ENCODE measurements around the gene MACROD2. TPM values are rescaled to one million over a fixed set of nuclear protein-coding genes. Genes with fewer than 3 reads are reported as not detected.

The MACROD2 gene
- total RNA-seq, 1 experiment from 2014 or later = 3.7 TPM

GRCh38 chr20:14986026-14986655, 990.8 kb downstream of the MACROD2 start:
- ATAC-seq = no peak
- peaks cover 10 to 19% of the 10 kb centered on the region in 2 experiments for H3K4me1 ChIP-seq (ENCODE audit: control insufficient read depth in 1 of 2, insufficient read depth in 2 of 2, low read length in 2 of 2)
- intact Hi-C loops (cut with micrococcal nuclease) = no loop called here
- H4K20me1 ChIP-seq (ENCODE audit: insufficient read depth) = no peaks in the 10 kb centered on the region
- no peaks in the 10 kb centered on the region for H3K27me3 ChIP-seq (ENCODE audit: insufficient read depth, low read length)
- H3K79me2 ChIP-seq (ENCODE audit: insufficient read depth, low read length) = no peaks in the 10 kb centered on the region
- peak overlapping the region; percentile 51 for H3K4me2 ChIP-seq (ENCODE audit: low read length)
- RAD21 ChIA-PET (ENCODE audit: low non-redundant PET in 1 of 2, low total read pairs in 2 of 2, uncharacterized antibody in 2 of 2, unreplicated experiment in 2 of 2) = no interaction called here
- TF ChIP-seq SP1 (IDR thresholded peaks at IDR 0.05; ENCODE audit: low read depth) (peak; percentile 42; the same call in 1 of the 2 replicates), YY1 (IDR thresholded peaks at IDR 0.05; ENCODE audit: extremely low read depth, insufficient replicate concordance, low read depth, low read length) (no peak), RAD21 (IDR thresholded peaks at IDR 0.05; ENCODE audit: low read depth) (0 out of 2 replicates have a peak, but pooled peaks have one; percentile 2), FOSL1 (IDR thresholded peaks at IDR 0.05; ENCODE audit: low read depth) (no peak), ELF1 (IDR thresholded peaks at IDR 0.05; ENCODE audit: borderline replicate concordance, low read depth) (no peak), ZNF274 (IDR thresholded peaks at IDR 0.05; ENCODE audit: low read depth, low read length) (no peak), CEBPB (IDR thresholded peaks at IDR 0.05; ENCODE audit: low read depth) (peak; percentile 59; the same call in 1 of the 2 replicates)
- peak overlapping the region; percentile 30; the same call in 1 of the 2 replicates for H3K27ac ChIP-seq (ENCODE audit: low read depth, low read length)
- CTCF ChIA-PET = no interaction called here
- H3K9me2 ChIP-seq (ENCODE audit: insufficient read depth) = no peaks in the 10 kb centered on the region
- BruUV-seq (replicated peaks) = no TSS peak
- H3K4me3 ChIP-seq (replicated peaks in 1 of 2; ENCODE audit: low read depth in 1 of 2, low read length in 2 of 2) = no peak overlapping the region
- no peak for DNase-seq (ENCODE audit: low read depth, low spot score)
- POLR2A ChIA-PET = no interaction called here
- no peaks in the 10 kb centered on the region for H3K36me3 ChIP-seq (ENCODE audit: control insufficient read depth in 1 of 2, insufficient read depth in 2 of 2, low read length in 2 of 2)
- H3K9me3 ChIP-seq (ENCODE audit: control insufficient read depth in 1 of 2, insufficient read depth in 1 of 2, low read depth in 1 of 2, low read length in 2 of 2) = no peaks in the 10 kb centered on the region
- H2AFZ ChIP-seq (ENCODE audit: low read depth, low read length, poor library complexity, severe bottlenecking) = peak overlapping the region; percentile 26
- no peak overlapping the region for H3K9ac ChIP-seq (ENCODE audit: low read length)

GRCh38 chr20:14986656-14987055, 991.3 kb downstream of the MACROD2 start:
- Histone ChIP-seq H2AFZ (ENCODE audit: low read depth, low read length, poor library complexity, severe bottlenecking) (peak overlapping the region; percentile 26), H3K27me3 (ENCODE audit: insufficient read depth, low read length) (no peaks in the 10 kb centered on the region), H3K9me3 (ENCODE audit: control insufficient read depth in 1 of 2, insufficient read depth in 1 of 2, low read depth in 1 of 2, low read length in 2 of 2) (no peaks in the 10 kb centered on the region), H3K27ac (ENCODE audit: low read depth, low read length) (no peak overlapping the region), H3K9ac (ENCODE audit: low read length) (no peak overlapping the region), H3K79me2 (ENCODE audit: insufficient read depth, low read length) (no peaks in the 10 kb centered on the region), H3K4me2 (ENCODE audit: low read length) (peak overlapping the region; percentile 51), H3K4me3 (replicated peaks in 1 of 2; ENCODE audit: low read depth in 1 of 2, low read length in 2 of 2) (no peak overlapping the region), H3K36me3 (ENCODE audit: control insufficient read depth in 1 of 2, insufficient read depth in 2 of 2, low read length in 2 of 2) (no peaks in the 10 kb centered on the region), H3K4me1 (ENCODE audit: control insufficient read depth in 1 of 2, insufficient read depth in 2 of 2, low read length in 2 of 2) (peaks cover 10 to 19% of the 10 kb centered on the region in 2 experiments), H3K9me2 (ENCODE audit: insufficient read depth) (no peaks in the 10 kb centered on the region), H4K20me1 (ENCODE audit: insufficient read depth) (no peaks in the 10 kb centered on the region)
- intact Hi-C loops (cut with micrococcal nuclease) = no loop called here
- CTCF ChIA-PET = no interaction called here
- POLR2A ChIA-PET = no interaction called here
- no TSS peak for BruUV-seq (replicated peaks)
- DNase-seq (ENCODE audit: low read depth, low spot score) = no peak
- TF ChIP-seq SP1 (IDR thresholded peaks at IDR 0.05; ENCODE audit: low read depth) (no peak), POLR2AphosphoS5 (IDR thresholded peaks at IDR 0.05; ENCODE audit: low read depth, low read length) (no peak), CEBPB (IDR thresholded peaks at IDR 0.05; ENCODE audit: low read depth) (no peak), CBX3 (IDR thresholded peaks at IDR 0.05; ENCODE audit: low read depth) (no peak)
- no peak for ATAC-seq
- RAD21 ChIA-PET (ENCODE audit: low non-redundant PET in 1 of 2, low total read pairs in 2 of 2, uncharacterized antibody in 2 of 2, unreplicated experiment in 2 of 2) = no interaction called here

All from HCT116 (cell line).